SK-N-SH (cell line): ENCODE results near the gene HYAL1. TPM values are rescaled to one million over a fixed set of nuclear protein-coding genes. Genes with fewer than 3 reads are reported as not detected.

Experiments used
- CTCF ChIA-PET: fragments of 300-600, 350-600 bp; formaldehyde crosslinking; extraction: SDS; loops from one replicate; lab custom pipeline; 2021; lab: Yijun Ruan, JAX
- POLR2A ChIA-PET: fragments of 350-600 bp; sonication (Branson Sonifier 250); formaldehyde crosslinking; extraction: SDS; loops from one replicate; lab custom pipeline; 2020; ENCODE audit warnings: antibody characterized with exemption, inconsistent platforms; lab: Yijun Ruan, JAX
- DNase-seq: peaks from one replicate; pipeline ENCODE4 v3.0.0; 2012
- H2AFZ ChIP-seq: fragments of 200-600 bp; sonication (generic); 2 replicates; pipeline ENCODE4 v1.8.1; 2016; ENCODE audit warnings: antibody characterized with exemption, mild to moderate bottlenecking, low read depth
- H3F3A ChIP-seq: fragments of 200-600 bp; sonication (generic); replicated peaks from 2 replicates; pipeline ENCODE3; 2016; ENCODE audit warnings: antibody characterized with exemption, mild to moderate bottlenecking; ENCODE audit not compliant: insufficient read depth
- H3K27ac ChIP-seq, 2 experiments: fragments of 200-500 bp in 1 of 2; fragments of 200-600 bp in 1 of 2; sonication (Bioruptor generic) in 1 of 2; sonication (generic), shearing (Covaris generic) in 1 of 2; 2 replicates each; pipeline versions ENCODE4 v1.5.1 to v1.6.1; 2014 to 2016; ENCODE audit warnings: low read depth in 2 of 2, inconsistent platforms in 1 of 2, low read length in 1 of 2, mild to moderate bottlenecking in 1 of 2, mixed read lengths in 1 of 2
- H3K27me3 ChIP-seq: fragments of 200-600 bp; sonication (generic), shearing (Covaris generic); 2 replicates; pipeline ENCODE4 v1.6.1; 2016; ENCODE audit warnings: mixed run types; ENCODE audit not compliant: insufficient read depth
- H3K36me3 ChIP-seq, 2 experiments: fragments of 200-500 bp in 1 of 2; fragments of 200-600 bp in 1 of 2; sonication (Bioruptor generic) in 1 of 2; sonication (generic) in 1 of 2; replicated peaks in 1 of 2; 2 replicates each; pipeline versions ENCODE3 to v1.5.1; 2014 to 2016; ENCODE audit warnings: low read length in 1 of 2, mild to moderate bottlenecking in 1 of 2; ENCODE audit not compliant: insufficient read depth in 2 of 2, control insufficient read depth in 1 of 2
- H3K4me1 ChIP-seq, 2 experiments: fragments of 200-500 bp in 1 of 2; fragments of 200-600 bp in 1 of 2; sonication (Bioruptor generic) in 1 of 2; sonication (generic), shearing (Covaris generic) in 1 of 2; 2 replicates each; pipeline versions ENCODE4 v1.5.1 to v1.6.1; 2014 to 2016; ENCODE audit warnings: low read depth in 1 of 2, low read length in 1 of 2, mixed run types in 1 of 2; ENCODE audit not compliant: insufficient read depth in 2 of 2, control insufficient read depth in 1 of 2
- H3K4me2 ChIP-seq: fragments of 200-600 bp; sonication (generic), shearing (Covaris generic); 2 replicates; pipeline ENCODE4 v1.6.1; 2017; ENCODE audit warnings: mixed run types
- H3K4me3 ChIP-seq, 2 experiments: fragments of 200-500 bp in 1 of 2; fragments of 200-600 bp in 1 of 2; sonication (Bioruptor generic) in 1 of 2; sonication (generic), shearing (Covaris generic) in 1 of 2; 2 replicates each; pipeline versions ENCODE4 v1.5.1 to v1.8.1; 2014 to 2016; ENCODE audit warnings: low read depth in 2 of 2, inconsistent platforms in 1 of 2, low read length in 1 of 2, mild to moderate bottlenecking in 1 of 2, mixed read lengths in 1 of 2, moderate library complexity in 1 of 2
- H3K79me2 ChIP-seq: fragments of 200-600 bp; sonication (generic); 2 replicates; pipeline ENCODE4 v1.8.1; 2017; ENCODE audit warnings: mild to moderate bottlenecking; ENCODE audit not compliant: insufficient read depth
- H3K9ac ChIP-seq: fragments of 200-600 bp; sonication (generic); 2 replicates; pipeline ENCODE4 v1.6.1; 2017; ENCODE audit warnings: mixed run types
- H3K9me2 ChIP-seq: fragments of 200-600 bp; sonication (generic); 2 replicates; pipeline ENCODE4 v1.6.1; 2017; ENCODE audit warnings: mixed run types
- H3K9me3 ChIP-seq: fragments of 200-600 bp; sonication (generic); 2 replicates; pipeline ENCODE4 v1.6.1; 2017; ENCODE audit warnings: mixed run types, mild to moderate bottlenecking, moderate library complexity
- H4K20me1 ChIP-seq: fragments of 200-600 bp; sonication (generic); 2 replicates; pipeline ENCODE4 v1.6.1; 2017; ENCODE audit warnings: mild to moderate bottlenecking, mixed run types; ENCODE audit not compliant: insufficient read depth
- CTCF ChIP-seq: fragments of 200-600 bp; sonication (generic); IDR thresholded peaks from 2 replicates; pipeline ENCODE4 v1.6.1; 2017; ENCODE audit warnings: antibody characterized with exemption, mild to moderate bottlenecking, moderate library complexity
- GABPA ChIP-seq: IDR thresholded peaks from 2 replicates; pipeline ENCODE4 v1.4.0; 2012; ENCODE audit warnings: low read depth, mild to moderate bottlenecking
- JUND ChIP-seq: IDR thresholded peaks from 2 replicates; pipeline ENCODE4 v1.4.0; 2012
- PBX3 ChIP-seq: IDR thresholded peaks from 2 replicates; pipeline ENCODE4; 2012
- RAD21 ChIP-seq: IDR thresholded peaks from 2 replicates; pipeline ENCODE4 v1.6.1; 2012; ENCODE audit warnings: mild to moderate bottlenecking, low read length
- SMC3 ChIP-seq: IDR thresholded peaks from 2 replicates; pipeline ENCODE4 v1.6.1; 2012; ENCODE audit warnings: low read depth, low read length, improper control_type of control experiment
- whole genome bisulfite sequencing: methylation state at CpG from one replicate; pipeline ENCODE4 v1.1.6; 2017; ENCODE audit warnings: low lambda C conversion rate; 5-methylcytosine and 5-hydroxymethylcytosine counted together
- polyA plus RNA-seq, 3 experiments: library from polyadenylated mRNA; depleted of rRNA; stranded (reverse); fragments of >200 nt; gene quantifications; 2 replicates each; pipeline ENCODE4 v1.2.3, GENCODE V29; 2012
- TF ChIP-seq, protein P1 (sequence below): fragments of 150-350 bp; IDR thresholded peaks from 2 replicates; pipeline ENCODE4 v1.6.1; 2016; ENCODE audit warnings: mild to moderate bottlenecking, low read depth, low read length
- TF ChIP-seq, protein P2 (sequence below): IDR thresholded peaks from 2 replicates; pipeline ENCODE4 v1.4.0; 2012; ENCODE audit warnings: low read depth, borderline replicate concordance

Gene HYAL1, protein sequence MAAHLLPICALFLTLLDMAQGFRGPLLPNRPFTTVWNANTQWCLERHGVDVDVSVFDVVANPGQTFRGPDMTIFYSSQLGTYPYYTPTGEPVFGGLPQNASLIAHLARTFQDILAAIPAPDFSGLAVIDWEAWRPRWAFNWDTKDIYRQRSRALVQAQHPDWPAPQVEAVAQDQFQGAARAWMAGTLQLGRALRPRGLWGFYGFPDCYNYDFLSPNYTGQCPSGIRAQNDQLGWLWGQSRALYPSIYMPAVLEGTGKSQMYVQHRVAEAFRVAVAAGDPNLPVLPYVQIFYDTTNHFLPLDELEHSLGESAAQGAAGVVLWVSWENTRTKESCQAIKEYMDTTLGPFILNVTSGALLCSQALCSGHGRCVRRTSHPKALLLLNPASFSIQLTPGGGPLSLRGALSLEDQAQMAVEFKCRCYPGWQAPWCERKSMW
- 0.30 and 0.49 TPM in 2 replicates for polyA plus RNA-seq (2012; rRNA removed)
- polyA plus RNA-seq (2012; cell fraction: cytosol; rRNA removed) = 0.14 and 0.26 TPM in 2 replicates
- 1.7 and 1.8 TPM in 2 replicates for polyA plus RNA-seq (2012; cell fraction: nucleus; rRNA removed)

GRCh38 chr3:50303013-50303815, at the start of gene HYAL1:
Gene HYAL1 (minus strand): TSS chr3:50303574. CDS start chr3:50302956, 618 bp downstream.
- Histone ChIP-seq H3K27ac (peak within 1 kb of the TSS in 1 of 2 experiments; percentile 76; a peak in 2 of 4 replicates), H4K20me1 (no peaks in the 10 kb centered on the region), H3F3A (peaks cover 2% of the 10 kb centered on the region), H3K9me2 (no peaks in the 10 kb centered on the region), H3K4me1 (peaks cover 7 to 34% of the 10 kb centered on the region in 2 experiments; a peak in 2 of 4 replicates), H3K27me3 (no peaks in the 10 kb centered on the region), H3K9me3 (0 out of 2 replicates have a peak, but pooled peaks cover 7% of the 10 kb centered on the region), H3K9ac (no peak within 1 kb of the TSS), H3K36me3 (no peaks in the 10 kb centered on the region), H3K4me3 (no peak within 1 kb of the TSS), H3K4me2 (no peak within 1 kb of the TSS), H3K79me2 (peaks cover 6% of the 10 kb centered on the region; the same call in 1 of the 2 replicates), H2AFZ (no peak within 1 kb of the TSS)
- DNase-seq = peak; percentile 70
- TF ChIP-seq RAD21 (peak; percentile 42), SMC3 (no peak)
- POLR2A ChIA-PET = no interaction called here
- WGBS = 87% methylated on average over 4 of the region's 14 CpGs
- CTCF ChIA-PET = interaction anchor here (0.8 to 7.7 kb wide), 7 partner anchors 16 to 242 kb away, joined by 3 to 45 read pairs (median 5); partner anchors contain the start of gene TUSC2

- POLR2A ChIA-PET = interaction anchor here (0.6 to 4.6 kb wide), 4 partner anchors 10 to 536 kb away, joined by 3 to 13 read pairs (median 6); no protein-coding TSS in a partner anchor
- Histone ChIP-seq H3K27me3 (no peaks in the 10 kb centered on the region), H3K79me2 (peaks cover 82% of the 10 kb centered on the region), H3K4me2 (no peak overlapping the region)
- TF ChIP-seq CTCF (peak; percentile 49), PBX3 (peak; percentile 28; the same call in 1 of the 2 replicates), JUND (no peak), GABPA (no peak)
- TF ChIP-seq, protein P1, sequence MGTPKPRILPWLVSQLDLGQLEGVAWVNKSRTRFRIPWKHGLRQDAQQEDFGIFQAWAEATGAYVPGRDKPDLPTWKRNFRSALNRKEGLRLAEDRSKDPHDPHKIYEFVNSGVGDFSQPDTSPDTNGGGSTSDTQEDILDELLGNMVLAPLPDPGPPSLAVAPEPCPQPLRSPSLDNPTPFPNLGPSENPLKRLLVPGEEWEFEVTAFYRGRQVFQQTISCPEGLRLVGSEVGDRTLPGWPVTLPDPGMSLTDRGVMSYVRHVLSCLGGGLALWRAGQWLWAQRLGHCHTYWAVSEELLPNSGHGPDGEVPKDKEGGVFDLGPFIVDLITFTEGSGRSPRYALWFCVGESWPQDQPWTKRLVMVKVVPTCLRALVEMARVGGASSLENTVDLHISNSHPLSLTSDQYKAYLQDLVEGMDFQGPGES = no peak
- TF ChIP-seq, protein P2, sequence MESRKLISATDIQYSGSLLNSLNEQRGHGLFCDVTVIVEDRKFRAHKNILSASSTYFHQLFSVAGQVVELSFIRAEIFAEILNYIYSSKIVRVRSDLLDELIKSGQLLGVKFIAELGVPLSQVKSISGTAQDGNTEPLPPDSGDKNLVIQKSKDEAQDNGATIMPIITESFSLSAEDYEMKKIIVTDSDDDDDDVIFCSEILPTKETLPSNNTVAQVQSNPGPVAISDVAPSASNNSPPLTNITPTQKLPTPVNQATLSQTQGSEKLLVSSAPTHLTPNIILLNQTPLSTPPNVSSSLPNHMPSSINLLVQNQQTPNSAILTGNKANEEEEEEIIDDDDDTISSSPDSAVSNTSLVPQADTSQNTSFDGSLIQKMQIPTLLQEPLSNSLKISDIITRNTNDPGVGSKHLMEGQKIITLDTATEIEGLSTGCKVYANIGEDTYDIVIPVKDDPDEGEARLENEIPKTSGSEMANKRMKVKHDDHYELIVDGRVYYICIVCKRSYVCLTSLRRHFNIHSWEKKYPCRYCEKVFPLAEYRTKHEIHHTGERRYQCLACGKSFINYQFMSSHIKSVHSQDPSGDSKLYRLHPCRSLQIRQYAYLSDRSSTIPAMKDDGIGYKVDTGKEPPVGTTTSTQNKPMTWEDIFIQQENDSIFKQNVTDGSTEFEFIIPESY = no peak
- TF ChIP-seq, all 33 proteins: peak for 2
- Histone ChIP-seq H3K4me3 (no peak overlapping the region), H3F3A (peaks cover 10% of the 10 kb centered on the region), H3K36me3 (peaks cover 18 to 56% of the 10 kb centered on the region in 2 experiments), H3K9me3 (no peaks in the 10 kb centered on the region), H3K4me1 (peaks cover 19 to 74% of the 10 kb centered on the region in 2 experiments; a peak in 2 of 4 replicates), H3K9me2 (no peaks in the 10 kb centered on the region), H2AFZ (no peak overlapping the region), H3K9ac (no peak overlapping the region), H3K27ac (0 out of 4 replicates have a peak overlapping the region, but pooled peaks have one; percentile 20 to 21), H4K20me1 (peaks cover 51% of the 10 kb centered on the region)
- DNase-seq = no peak
- 26% methylated on average over 2 of the region's 2 CpGs for WGBS
- CTCF ChIA-PET = interaction anchor here (0.7 to 6.4 kb wide), 14 partner anchors 15 to 196 kb away, joined by 3 to 57 read pairs (median 6); no protein-coding TSS in a partner anchor
Observed at GRCh38 chr3:50352781-50353180, 49.4 kb upstream of the HYAL1 start.
